ENCODE results near the gene TK1.

Gene TK1

DNA sequence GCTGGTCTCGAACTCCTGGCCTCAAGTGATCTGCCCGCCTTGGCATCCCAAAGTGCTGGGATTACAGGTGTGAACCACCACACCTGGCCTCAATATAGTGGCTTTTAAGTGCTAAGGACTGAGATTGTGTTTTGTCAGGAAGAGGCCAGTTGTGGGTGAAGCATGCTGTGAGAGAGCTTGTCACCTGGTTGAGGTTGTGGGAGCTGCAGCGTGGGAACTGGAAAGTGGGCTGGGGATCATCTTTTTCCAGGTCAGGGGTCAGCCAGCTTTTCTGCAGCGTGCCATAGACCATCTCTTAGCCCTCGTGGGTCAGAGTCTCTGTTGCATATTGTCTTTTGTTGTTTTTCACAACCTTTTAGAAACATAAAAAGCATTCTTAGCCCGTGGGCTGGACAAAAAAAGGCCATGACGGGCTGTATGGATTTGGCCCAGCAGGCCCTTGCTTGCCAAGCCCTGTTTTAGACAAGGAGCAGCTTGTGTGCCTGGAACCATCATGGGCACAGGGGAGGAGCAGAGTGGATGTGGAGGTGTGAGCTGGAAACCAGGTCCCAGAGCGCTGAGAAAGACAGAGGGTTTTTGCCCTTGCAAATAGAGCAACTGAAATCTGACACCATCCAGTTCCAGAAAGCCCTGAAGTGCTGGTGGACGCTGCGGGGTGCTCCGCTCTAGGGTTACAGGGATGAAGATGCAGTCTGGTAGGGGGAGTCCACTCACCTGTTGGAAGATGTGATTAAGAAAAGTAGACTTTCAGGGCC is 32.7 kb upstream of the TK1 start:
- DNase-seq (ENCODE audit: low read depth) = no peak

GRCh38 chr17:78214706-78215061 is 27.8 kb upstream of the TK1 start:
- no peak for DNase-seq (ENCODE audit: low read depth)

GRCh38 chr17:78214016-78214705 is 27.3 kb upstream of the TK1 start, which contains the start of gene BIRC5:
Gene BIRC5 (plus strand): TSS chr17:78214253. CDS start chr17:78214317, 64 bp downstream.
- DNase-seq (ENCODE audit: low read depth) = peak; percentile 33

GRCh38 chr17:78211032-78211431 is 24.2 kb upstream of the TK1 start:
- no peak for DNase-seq (ENCODE audit: low read depth)

DNA sequence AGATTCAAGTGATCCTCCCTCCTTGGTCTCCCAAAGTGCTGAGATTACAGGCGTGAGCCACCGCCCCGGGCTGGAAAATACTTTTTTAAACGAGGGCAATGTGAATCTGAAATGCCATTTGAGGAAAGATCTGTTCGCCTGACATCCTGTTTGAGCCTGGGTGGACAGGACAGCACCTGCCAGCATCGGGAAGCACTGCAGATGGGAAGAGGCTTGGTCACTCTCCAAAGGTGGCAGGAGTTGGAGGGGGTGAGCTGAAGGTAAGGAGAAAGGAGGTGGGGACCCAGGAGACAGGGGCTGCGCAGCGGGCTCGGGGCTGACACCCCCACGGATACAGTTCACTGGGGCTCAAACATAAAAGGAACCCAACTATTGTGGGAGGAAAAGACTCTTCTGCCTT is 23.3 kb upstream of the TK1 start:
- no peak for DNase-seq (ENCODE audit: low read depth)

- no peak for DNase-seq (ENCODE audit: low read depth)
Measured at GRCh38 chr17:78208486-78208885, 21.6 kb upstream of the TK1 start.

GRCh38 chr17:78206298-78206697 is 19.4 kb upstream of the TK1 start:
- DNase-seq (ENCODE audit: low read depth) = no peak

DNA sequence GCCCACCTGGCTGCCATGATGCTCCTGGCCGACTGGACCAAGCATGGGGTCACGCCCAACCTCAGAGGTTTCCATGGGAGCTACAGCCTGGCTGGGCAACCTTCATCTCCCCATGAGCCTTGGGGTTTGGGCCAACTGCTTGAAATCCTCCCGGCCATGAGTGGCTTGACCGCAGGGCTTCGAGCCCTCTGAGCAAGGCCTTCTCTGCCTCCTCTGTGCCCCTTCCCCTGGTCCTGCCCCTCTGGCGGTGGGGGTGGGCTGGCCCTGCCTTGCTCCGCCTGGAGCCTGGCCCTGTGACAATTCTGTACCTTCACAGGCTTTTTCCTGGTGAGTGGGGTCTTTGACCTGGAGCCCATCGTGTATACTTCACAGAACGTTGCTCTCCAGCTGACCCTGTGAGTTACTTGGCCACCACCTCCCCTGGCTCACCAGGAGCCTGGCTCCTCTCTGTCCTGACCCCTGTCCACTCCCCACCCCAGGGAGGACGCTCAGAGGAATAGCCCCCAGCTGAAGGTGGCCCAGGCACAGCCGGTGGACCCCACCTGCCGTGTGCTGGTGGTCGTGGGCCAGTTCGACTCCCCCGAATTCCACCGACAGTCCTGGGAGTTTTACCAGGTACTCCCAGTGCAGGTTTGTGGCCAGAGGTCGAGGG is 18.4 kb upstream of the TK1 start:
- no peak for DNase-seq (ENCODE audit: low read depth)

- DNase-seq (ENCODE audit: low read depth) = no peak
Measured at GRCh38 chr17:78204387-78205123, 17.7 kb upstream of the TK1 start.

DNA sequence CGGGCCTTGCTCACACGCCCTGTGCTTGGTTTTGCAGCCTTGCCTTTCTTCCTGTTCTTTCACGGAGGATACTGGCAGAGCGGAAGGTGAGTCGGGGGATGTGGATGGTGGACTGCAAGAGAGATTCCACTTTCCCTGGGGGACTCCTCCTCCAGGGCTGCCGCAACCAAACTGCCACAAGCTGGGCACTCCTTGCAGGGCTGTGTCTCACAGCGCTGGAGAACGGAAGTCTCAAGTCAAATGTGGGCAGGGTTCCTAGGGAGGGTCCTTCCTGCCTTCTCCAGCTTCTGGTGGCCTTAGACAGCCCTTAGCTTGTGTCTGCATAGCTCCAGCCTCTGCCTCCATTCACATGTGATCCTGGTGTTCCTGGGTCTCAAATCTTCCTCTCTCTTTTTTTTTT is 15.8 kb upstream of the TK1 start:
- DNase-seq (ENCODE audit: low read depth) = no peak

- no peak for DNase-seq (ENCODE audit: low read depth)
Measured at GRCh38 chr17:78200451-78200850, 13.6 kb upstream of the TK1 start.

DNA sequence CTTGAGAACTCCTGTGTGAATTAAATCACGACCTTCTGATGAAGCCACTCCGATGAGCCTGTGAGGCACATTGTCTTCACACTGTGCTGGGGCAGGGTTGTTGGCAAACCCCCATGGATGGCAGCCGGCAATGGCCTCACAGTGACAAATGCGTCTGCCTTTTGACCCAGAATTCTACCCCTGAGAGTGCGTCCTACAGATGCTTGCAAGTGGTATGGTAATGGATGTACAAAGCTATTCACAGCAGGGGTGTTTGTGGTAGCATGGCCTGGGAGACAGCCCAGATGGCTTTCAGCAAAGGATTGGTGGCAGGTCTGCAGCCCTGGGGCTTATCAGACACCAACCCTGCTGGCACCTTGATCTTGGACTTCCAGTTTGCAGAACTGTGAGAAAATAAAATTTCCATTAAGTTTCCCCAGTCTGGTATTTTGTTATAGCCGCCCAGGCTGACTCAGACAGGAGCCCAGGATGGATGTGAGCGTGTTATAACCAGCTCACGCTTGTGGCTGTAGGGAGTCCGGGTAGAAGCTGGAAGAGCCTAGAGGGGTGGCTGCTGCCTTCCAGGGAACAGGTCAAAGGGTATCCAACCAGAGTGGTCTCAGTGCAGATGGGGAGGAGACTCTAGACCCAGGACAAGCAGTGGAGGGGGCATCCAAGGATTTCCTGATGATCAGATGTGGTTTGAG is 10.4 kb upstream of the TK1 start:
- no peak for DNase-seq (ENCODE audit: low read depth)

GRCh38 chr17:78196716-78197115 is 9.9 kb upstream of the TK1 start:
- no peak for DNase-seq (ENCODE audit: low read depth)

GRCh38 chr17:78185981-78186691 is 716 bp downstream of the TK1 start:
- DNase-seq (ENCODE audit: low read depth) = no peak

DNA sequence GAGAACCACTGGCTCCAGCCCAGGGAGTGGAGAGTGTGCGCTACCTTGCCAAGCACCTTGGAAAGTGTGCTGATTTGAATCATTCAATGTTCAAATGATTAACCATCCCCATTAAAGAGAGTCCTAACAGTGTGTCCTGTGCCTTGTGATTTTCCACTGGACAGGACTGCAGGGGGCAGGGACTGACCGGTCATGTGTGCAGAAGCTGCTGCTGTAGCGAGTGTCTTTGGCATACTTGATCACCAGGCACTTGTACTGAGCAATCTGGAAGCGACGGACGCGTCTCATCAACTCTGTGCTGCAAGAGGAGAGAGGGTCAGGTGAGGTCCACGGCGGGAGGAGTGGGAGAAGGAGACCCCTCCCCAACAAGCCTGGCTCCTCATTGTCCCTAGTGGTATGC is 2.0 kb downstream of the TK1 start:
- no peak for DNase-seq (ENCODE audit: low read depth)

GRCh38 chr17:78184351-78184750 is 2.5 kb downstream of the TK1 start:
- DNase-seq (ENCODE audit: low read depth) = no peak

DNA sequence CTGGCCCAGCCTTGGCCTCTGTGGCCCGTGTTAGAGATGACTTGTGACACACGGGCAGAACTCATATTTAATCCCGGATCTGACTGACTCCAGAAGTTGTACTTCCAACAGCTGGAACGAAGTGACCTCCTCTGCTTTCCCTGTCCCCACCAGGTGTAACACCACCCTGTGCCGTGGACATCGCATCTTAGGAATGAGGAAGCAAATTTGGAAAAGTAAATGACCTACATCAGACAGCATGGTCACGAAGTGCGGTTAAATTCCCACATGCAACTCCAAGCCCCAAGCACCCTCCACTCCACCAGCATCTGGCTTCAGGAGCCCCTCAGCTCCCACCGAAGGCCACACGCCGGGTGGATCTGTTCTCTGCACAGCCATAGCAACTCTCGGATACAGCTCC is 2.9 kb downstream of the TK1 start:
- DNase-seq (ENCODE audit: low read depth) = no peak

DNA sequence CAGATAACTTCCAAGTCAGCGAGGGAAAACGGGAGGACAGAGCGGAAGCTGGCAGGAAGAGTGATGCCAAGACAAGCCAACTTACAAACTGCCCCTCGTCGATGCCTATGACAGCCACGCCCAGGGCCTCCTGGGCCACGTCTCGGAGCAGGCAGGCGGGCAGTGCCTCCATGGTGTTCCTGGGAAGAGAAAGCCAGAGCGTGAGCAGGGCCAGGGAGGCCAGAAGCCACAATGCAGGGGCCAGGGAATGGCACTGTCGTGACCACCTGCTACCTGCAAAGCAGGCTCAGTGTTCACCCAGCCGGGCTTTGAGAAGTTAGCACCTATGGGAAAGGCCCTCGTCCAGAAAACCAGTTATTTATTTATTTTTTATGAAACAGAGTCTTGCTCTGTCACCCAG is 4.3 kb downstream of the TK1 start:
- DNase-seq (ENCODE audit: low read depth) = no peak

- no peak for DNase-seq (ENCODE audit: low read depth)
Measured at GRCh38 chr17:78180508-78180907, 6.3 kb downstream of the TK1 start.

GRCh38 chr17:78180083-78180482 is 6.8 kb downstream of the TK1 start:
- no peak for DNase-seq (ENCODE audit: low read depth)

- no peak for DNase-seq (ENCODE audit: low read depth)
Measured at GRCh38 chr17:78179372-78179771, 7.5 kb downstream of the TK1 start.

All from HS-27A (cell line).